ENCODE data around the gene PDSS2.

PDSS2 gene

GRCh38 chr6:107116328-107116892 lies 343.0 kb downstream of the PDSS2 start:
- no peak for DNase-seq (ENCODE audit: low read depth)

- DNase-seq (ENCODE audit: low read depth) = no peak
Measured at GRCh38 chr6:107115695-107116327, 343.6 kb downstream of the PDSS2 start.

- DNase-seq (ENCODE audit: low read depth) = peak; percentile 20
Measured at GRCh38 chr6:107114926-107115694, 344.3 kb downstream of the PDSS2 start, which contains the start of gene BEND3. Gene BEND3 (minus strand): TSS chr6:107115515. CDS start chr6:107099285, 16,230 bp downstream.

- DNase-seq (ENCODE audit: low read depth) = peak; percentile 60
Measured at GRCh38 chr6:107114213-107114925, 345.0 kb downstream of the PDSS2 start.

- DNase-seq (ENCODE audit: low read depth) = no peak
Measured at GRCh38 chr6:107110200-107110599, 349.2 kb downstream of the PDSS2 start.

- DNase-seq (ENCODE audit: low read depth) = no peak
Measured at GRCh38 chr6:107108201-107108890, 351.0 kb downstream of the PDSS2 start.

GRCh38 chr6:107107791-107108190 lies 351.6 kb downstream of the PDSS2 start:
- no peak for DNase-seq (ENCODE audit: low read depth)

- no peak for DNase-seq (ENCODE audit: low read depth)
Measured at GRCh38 chr6:107106165-107106564, 353.2 kb downstream of the PDSS2 start.

- DNase-seq (ENCODE audit: low read depth) = no peak
Measured at GRCh38 chr6:107105511-107106116, 353.8 kb downstream of the PDSS2 start.

GRCh38 chr6:107103082-107103481 lies 356.3 kb downstream of the PDSS2 start:
- DNase-seq (ENCODE audit: low read depth) = no peak

Measured in stimulated activated CD8-positive, alpha-beta memory T cell treated with anti-CD3 and anti-CD28 coated beads, Interleukin-4, amount 100 ng/mL, for 24 hours (primary cell).